Immature natural killer cell (primary cell): Measurements from ENCODE around the gene PKN1. TPM values are rescaled to one million over a fixed set of nuclear protein-coding genes. Genes with fewer than 3 reads are reported as not detected.

ENCODE experiments used
- DNase-seq, 3 donors: peaks; one replicate each; pipeline ENCODE4 v3.0.0; 2022; ENCODE audit warnings: mixed read lengths in 1 of 3
- H3K27ac Mint-ChIP-seq, 6 donors: one replicate each; pipeline ENCODE4 v1.8.0; 2020; ENCODE audit warnings: mixed read lengths in 6 of 6, mild to moderate bottlenecking in 5 of 6, inconsistent platforms in 4 of 6, moderate library complexity in 3 of 6
- H3K27me3 Mint-ChIP-seq, 3 donors: one replicate each; pipeline ENCODE4 v1.8.0; 2020 to 2021; ENCODE audit warnings: low read depth in 3 of 3, mild to moderate bottlenecking in 3 of 3, mixed read lengths in 3 of 3, moderate library complexity in 3 of 3, inconsistent platforms in 1 of 3
- H3K36me3 Mint-ChIP-seq, 3 donors: one replicate each; pipeline ENCODE4 v1.8.0; 2020; ENCODE audit warnings: mixed read lengths in 3 of 3, inconsistent platforms in 2 of 3, mild to moderate bottlenecking in 2 of 3
- H3K4me1 Mint-ChIP-seq, 2 donors: one replicate each; pipeline ENCODE4 v1.8.0; 2020; ENCODE audit warnings: inconsistent platforms in 2 of 2, mild to moderate bottlenecking in 2 of 2, mixed read lengths in 2 of 2, moderate library complexity in 1 of 2
- H3K4me3 Mint-ChIP-seq, 5 donors: one replicate each; pipeline ENCODE4 v1.8.0; 2020; ENCODE audit warnings: mild to moderate bottlenecking in 5 of 5, mixed read lengths in 5 of 5, inconsistent platforms in 3 of 5, moderate library complexity in 3 of 5
- H3K9me3 Mint-ChIP-seq, 6 donors: one replicate each; pipeline ENCODE4 v1.8.0; 2020; ENCODE audit warnings: mild to moderate bottlenecking in 6 of 6, mixed read lengths in 6 of 6, inconsistent platforms in 4 of 6, moderate library complexity in 3 of 6
- polyA plus RNA-seq, 3 donors: library from polyadenylated mRNA; unstranded; fragments of 300-500 nt; fragmentation: Illumina TruSeq; gene quantifications; one replicate each; pipeline ENCODE4 v1.2.3, GENCODE V29; 2021

The PKN1 gene
- polyA plus RNA-seq, 3 donors from 2014 or later, result 74.3 to 94.6 (median 84.7) TPM

DNA sequence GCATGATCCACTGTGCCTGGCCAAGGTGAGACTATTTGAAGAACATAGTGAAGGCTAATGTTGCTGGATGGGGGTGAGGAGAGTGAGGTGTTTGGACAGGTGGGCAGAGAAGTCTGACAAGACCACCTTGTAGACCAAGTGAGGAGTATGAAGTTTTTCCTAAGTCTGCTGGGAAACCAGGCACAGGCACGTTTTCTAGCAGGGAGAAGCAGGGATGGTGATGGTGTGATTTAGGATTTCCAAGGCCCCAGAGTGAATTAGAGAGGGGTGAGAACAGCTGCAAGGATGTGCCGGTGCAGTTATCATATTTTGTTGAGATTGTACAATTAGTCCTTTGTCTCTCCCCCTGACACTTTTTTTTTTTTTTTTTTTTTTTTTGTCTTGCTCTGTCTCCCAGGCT, 5.6 kb upstream of the PKN1 start:
- H3K4me1 Mint-ChIP-seq, result peaks cover 10 to 14% of the 10 kb centered on the region in 2 donors
- no peaks in the 10 kb centered on the region for H3K36me3 Mint-ChIP-seq
- no peak overlapping the region for H3K4me3 Mint-ChIP-seq
- DNase-seq, result no peak
- peaks cover 5 to 12% (median 9%) of the 10 kb centered on the region in 3 donors for H3K27me3 Mint-ChIP-seq
- H3K27ac Mint-ChIP-seq, result no peak overlapping the region
- H3K9me3 Mint-ChIP-seq, result peaks cover 0 to 2% (median 0%) of the 10 kb centered on the region in 6 donors

- Mint-ChIP-seq H3K4me3 (no peak overlapping the region), H3K36me3 (no peaks in the 10 kb centered on the region), H3K27me3 (peaks cover 5 to 15% (median 7%) of the 10 kb centered on the region in 3 donors), H3K27ac (no peak overlapping the region), H3K9me3 (peaks cover 0 to 2% (median 0%) of the 10 kb centered on the region in 6 donors), H3K4me1 (peaks cover 15 to 18% of the 10 kb centered on the region in 2 donors)
- DNase-seq, result no peak
Observed at GRCh38 chr19:14428882-14429416, 4.2 kb upstream of the PKN1 start.

DNA sequence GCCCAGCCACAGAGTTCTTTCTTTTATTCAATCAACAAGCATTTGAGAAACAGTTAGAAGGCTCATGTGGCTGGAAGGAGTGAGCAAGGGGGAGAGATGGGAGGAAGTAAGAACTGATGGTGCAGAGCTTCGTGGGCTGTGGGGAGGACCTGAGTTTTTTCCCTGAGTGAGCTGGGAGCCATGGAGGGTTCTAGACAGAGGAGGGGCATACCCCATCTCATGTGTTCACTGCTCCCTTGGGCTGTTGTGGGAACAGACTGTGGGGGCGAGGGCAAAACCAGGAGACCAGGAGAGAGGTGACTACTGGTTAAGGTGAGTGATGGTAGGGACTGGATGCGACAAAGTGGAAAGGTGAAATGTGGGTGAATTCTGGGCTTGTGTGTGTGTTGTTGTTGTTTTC, 2.4 kb upstream of the PKN1 start:
- Mint-ChIP-seq H3K9me3 (peaks cover 0 to 2% (median 0%) of the 10 kb centered on the region in 6 donors), H3K4me1 (peaks cover 32 to 36% of the 10 kb centered on the region in 2 donors), H3K27ac (peak overlapping the region in 5 of 6 donors; percentile 6 to 72 (median 49)), H3K27me3 (peaks cover 5 to 15% (median 10%) of the 10 kb centered on the region in 3 donors), H3K36me3 (no peaks in the 10 kb centered on the region), H3K4me3 (peak overlapping the region; percentile 22 to 73 (median 32))
- no peak for DNase-seq

- DNase-seq, result peak; percentile 49 to 56 (median 54)
Observed at GRCh38 chr19:14433554-14434501, 722 bp downstream of the PKN1 start.

GRCh38 chr19:14434543-14435319, 1.6 kb downstream of the PKN1 start:
- Mint-ChIP-seq H3K27me3 (peaks cover 8 to 22% (median 11%) of the 10 kb centered on the region in 3 donors), H3K9me3 (peaks cover 0 to 2% (median 0%) of the 10 kb centered on the region in 6 donors), H3K36me3 (no peaks in the 10 kb centered on the region), H3K4me3 (peak overlapping the region; percentile 70 to 88 (median 83)), H3K4me1 (peaks cover 62 to 71% of the 10 kb centered on the region in 2 donors), H3K27ac (peak overlapping the region; percentile 92 to 95 (median 93))
- peak in 1 of 3 donors; percentile 50 for DNase-seq

More at GRCh38 chr19:14433554-14434501, 722 bp downstream of the PKN1 start:
- Mint-ChIP-seq H3K27me3 (peaks cover 6 to 22% (median 11%) of the 10 kb centered on the region in 3 donors), H3K4me1 (peaks cover 55 to 62% of the 10 kb centered on the region in 2 donors), H3K4me3 (peak overlapping the region; percentile 70 to 88 (median 83)), H3K36me3 (no peaks in the 10 kb centered on the region), H3K9me3 (peaks cover 0 to 2% (median 0%) of the 10 kb centered on the region in 6 donors), H3K27ac (peak overlapping the region; percentile 92 to 95 (median 93))

DNA sequence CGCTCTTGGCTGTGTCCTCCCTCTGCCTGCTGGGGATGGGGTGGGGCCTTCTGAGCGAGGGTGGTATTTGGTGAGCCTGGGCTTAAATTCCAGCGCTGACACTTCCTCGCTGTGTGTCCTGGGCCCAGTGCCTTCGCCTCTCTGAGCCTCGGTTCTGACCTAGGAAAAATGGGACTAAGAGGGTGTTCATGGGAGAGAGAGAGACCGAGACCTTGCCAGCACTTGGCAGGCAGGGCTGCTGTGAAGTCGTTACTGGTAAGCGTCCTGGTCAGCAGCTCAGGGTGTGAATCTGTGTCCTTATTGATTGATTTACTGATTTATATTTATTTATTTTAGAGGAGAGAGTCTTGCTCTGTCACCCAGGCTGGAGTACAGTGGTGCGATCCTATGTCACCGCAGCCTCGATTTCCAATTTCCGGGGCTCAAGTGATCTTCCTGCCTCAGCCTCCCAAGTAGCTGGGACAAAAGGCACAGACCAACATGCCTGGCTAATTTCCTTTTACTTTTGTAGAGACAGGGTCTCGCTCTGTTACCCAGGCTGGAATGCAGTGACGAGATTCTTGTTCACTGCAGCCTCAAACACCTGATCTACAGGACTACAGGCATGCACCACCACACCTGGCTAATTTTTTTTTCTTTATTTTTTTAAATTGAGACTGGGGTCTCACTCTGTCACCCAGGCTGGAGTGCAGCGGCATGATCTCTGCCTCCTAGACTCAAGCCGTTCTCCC, 2.4 kb downstream of the PKN1 start:
- Mint-ChIP-seq H3K36me3 (no peaks in the 10 kb centered on the region), H3K9me3 (peaks cover 0 to under 1% (median 0%) of the 10 kb centered on the region in 6 donors), H3K27me3 (peaks cover 8 to 25% (median 14%) of the 10 kb centered on the region in 3 donors), H3K4me3 (peak overlapping the region; percentile 70 to 88 (median 83)), H3K27ac (peak overlapping the region; percentile 92 to 96 (median 93)), H3K4me1 (peaks cover 70 to 78% of the 10 kb centered on the region in 2 donors)
- no peak for DNase-seq

DNA sequence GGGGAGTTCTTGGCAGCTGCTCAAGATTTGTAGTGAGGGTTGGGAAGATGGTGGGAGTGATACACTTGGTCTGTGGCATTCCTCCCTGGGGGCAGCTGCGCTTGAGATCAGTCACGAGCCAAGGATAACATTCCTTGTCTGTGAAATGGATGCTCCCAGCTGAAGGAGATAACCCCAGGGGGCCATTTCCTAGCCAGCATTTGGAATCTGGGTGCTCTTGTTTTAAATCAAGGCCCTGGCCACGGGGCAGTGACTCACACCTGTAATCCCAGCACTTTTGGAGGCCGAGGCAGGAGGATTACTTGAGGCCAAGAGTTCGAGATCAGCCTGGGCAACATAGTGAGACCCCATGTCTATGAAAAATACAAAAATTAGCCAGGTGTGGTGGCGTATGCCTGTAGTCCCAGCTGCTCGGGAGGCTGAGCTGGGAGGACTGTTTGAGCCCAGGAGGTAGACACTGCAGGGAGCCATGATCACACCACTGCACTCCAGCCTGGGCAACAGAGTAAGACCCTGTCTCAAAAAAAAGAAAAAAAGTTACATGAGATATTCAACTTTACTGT, 4.6 kb downstream of the PKN1 start:
- peaks cover under 1 to 5% (median 4%) of the 10 kb centered on the region in 3 donors for H3K36me3 Mint-ChIP-seq
- no peaks in the 10 kb centered on the region for H3K9me3 Mint-ChIP-seq
- peaks cover 6 to 19% (median 13%) of the 10 kb centered on the region in 3 donors for H3K27me3 Mint-ChIP-seq
- peak overlapping the region; percentile 87 to 96 (median 93) for H3K27ac Mint-ChIP-seq
- peak overlapping the region; percentile 65 to 92 (median 73) for H3K4me3 Mint-ChIP-seq
- peaks cover 71 to 78% of the 10 kb centered on the region in 2 donors for H3K4me1 Mint-ChIP-seq
- no peak for DNase-seq

DNA sequence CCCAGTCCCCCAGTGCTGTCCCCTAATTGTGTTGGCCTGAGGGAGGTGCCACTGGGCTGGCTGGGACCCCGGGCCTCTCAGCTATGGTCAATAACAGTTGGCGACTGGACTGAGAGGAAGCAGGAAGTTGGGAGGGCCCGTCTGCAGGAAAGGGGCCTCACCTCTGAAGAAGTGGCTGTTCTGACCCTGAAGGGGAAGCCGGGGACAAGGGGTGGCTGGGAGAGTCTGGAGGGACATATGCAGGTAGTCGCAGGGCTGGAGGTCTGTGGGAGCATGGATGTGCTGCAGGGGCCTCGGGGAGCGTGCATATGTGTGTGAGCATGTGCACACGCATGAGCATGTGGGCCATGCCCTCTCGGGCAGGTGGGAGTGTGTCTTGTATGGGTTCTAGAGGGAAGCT, 5.9 kb downstream of the PKN1 start:
- Mint-ChIP-seq H3K4me3 (peak overlapping the region; percentile 84 to 95 (median 92)), H3K9me3 (no peaks in the 10 kb centered on the region), H3K27me3 (peaks cover 6 to 18% (median 15%) of the 10 kb centered on the region in 3 donors), H3K27ac (peak overlapping the region; percentile 87 to 96 (median 93)), H3K4me1 (peaks cover 71 to 84% of the 10 kb centered on the region in 2 donors), H3K36me3 (peaks cover 3 to 14% (median 4%) of the 10 kb centered on the region in 3 donors)
- DNase-seq, result no peak

DNA sequence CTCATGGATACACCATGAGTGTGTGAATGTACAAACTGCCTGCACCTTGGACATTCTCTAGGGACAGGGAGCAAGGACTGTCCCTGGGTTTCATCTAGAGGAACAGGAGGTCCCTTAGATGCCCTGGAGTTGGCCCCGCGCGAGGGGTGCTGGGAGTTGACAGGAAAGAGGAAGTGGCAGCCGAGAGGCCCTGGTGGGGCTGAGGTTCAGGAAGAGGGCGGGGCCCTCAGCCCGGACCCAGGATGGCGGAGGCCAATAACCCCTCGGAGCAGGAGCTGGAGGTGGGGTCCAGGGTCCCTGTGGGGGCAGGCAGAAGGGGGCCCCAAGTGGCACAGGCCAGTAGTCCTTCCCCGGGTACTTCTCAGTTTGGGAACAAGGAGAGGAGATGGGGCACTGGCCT, 6.9 kb downstream of the PKN1 start:
- Mint-ChIP-seq H3K4me3 (peak overlapping the region; percentile 90 to 95 (median 93)), H3K9me3 (no peaks in the 10 kb centered on the region), H3K27me3 (peaks cover 3 to 18% (median 15%) of the 10 kb centered on the region in 3 donors), H3K4me1 (peaks cover 67 to 80% of the 10 kb centered on the region in 2 donors), H3K27ac (peak overlapping the region; percentile 93 to 97 (median 96)), H3K36me3 (peaks cover 9 to 20% (median 10%) of the 10 kb centered on the region in 3 donors)
- peak; percentile 74 to 75 (median 74) for DNase-seq

DNA sequence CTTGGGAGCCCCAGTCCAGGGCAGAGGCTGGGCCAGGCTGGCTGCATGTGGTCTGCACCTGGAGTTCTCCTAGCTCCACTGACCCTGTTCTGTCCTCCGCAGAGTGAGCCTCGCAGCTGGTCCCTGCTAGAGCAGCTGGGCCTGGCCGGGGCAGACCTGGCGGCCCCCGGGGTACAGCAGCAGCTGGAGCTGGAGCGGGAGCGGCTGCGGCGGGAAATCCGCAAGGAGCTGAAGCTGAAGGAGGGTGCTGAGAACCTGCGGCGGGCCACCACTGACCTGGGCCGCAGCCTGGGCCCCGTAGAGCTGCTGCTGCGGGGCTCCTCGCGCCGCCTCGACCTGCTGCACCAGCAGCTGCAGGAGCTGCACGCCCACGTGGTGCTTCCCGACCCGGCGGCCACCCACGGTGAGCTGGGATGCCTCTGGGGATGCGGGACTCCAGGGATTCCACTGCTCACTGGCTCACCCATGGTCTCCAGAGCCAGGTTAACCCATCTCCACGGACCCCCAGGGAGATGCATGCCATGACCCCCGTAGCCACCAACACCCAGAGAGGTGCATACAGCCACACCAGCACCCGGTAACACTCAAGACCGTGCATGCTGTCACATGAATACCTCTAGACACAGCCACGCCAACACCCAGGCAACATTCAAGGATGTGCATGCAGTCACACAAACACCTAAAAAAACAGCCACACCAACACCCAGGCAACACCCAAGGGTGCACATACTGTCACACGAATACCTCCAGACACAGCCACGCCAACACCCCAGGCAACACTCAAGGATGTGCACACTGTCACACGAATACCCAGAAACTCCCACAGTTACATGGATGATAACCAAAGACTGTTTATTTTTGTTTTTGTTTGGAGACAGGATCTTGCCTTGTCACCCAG, 8.2 kb downstream of the PKN1 start:
- Mint-ChIP-seq H3K36me3 (peaks cover 9 to 27% (median 14%) of the 10 kb centered on the region in 3 donors), H3K27ac (peak overlapping the region; percentile 90 to 97 (median 96)), H3K9me3 (no peaks in the 10 kb centered on the region), H3K4me3 (peak overlapping the region; percentile 90 to 95 (median 93)), H3K27me3 (peaks cover 3 to 18% (median 15%) of the 10 kb centered on the region in 3 donors), H3K4me1 (peaks cover 61 to 71% of the 10 kb centered on the region in 2 donors)
- DNase-seq, result peak; percentile 23 to 66 (median 57)

- Mint-ChIP-seq H3K27me3 (peaks cover 3 to 16% (median 15%) of the 10 kb centered on the region in 3 donors), H3K27ac (peak overlapping the region; percentile 64 to 95 (median 80)), H3K4me3 (peak overlapping the region in 3 of 5 donors; percentile 8 to 45 (median 33)), H3K36me3 (peaks cover 14 to 34% (median 19%) of the 10 kb centered on the region in 3 donors), H3K4me1 (peaks cover 52 to 59% of the 10 kb centered on the region in 2 donors), H3K9me3 (no peaks in the 10 kb centered on the region)
- DNase-seq, result no peak
Observed at GRCh38 chr19:14442891-14443631, 10.0 kb downstream of the PKN1 start.
